Mesendoderm (in vitro differentiated cells): Measurements from ENCODE around the gene DDX18.
"Not testable (repeated sequence)": the region's sequence is repeated elsewhere in the genome, so short reads cannot be mapped to it uniquely, and the experiment has no call there.

Experiments used
- DNase-seq: peaks from one replicate; pipeline ENCODE4 v3.0.0; 2013
- H2AK5ac ChIP-seq: 2 replicates; pipeline ENCODE4 v1.6.1; 2013; ENCODE audit warnings: low read length, inconsistent platforms
- H2BK120ac ChIP-seq: 2 replicates; pipeline ENCODE4 v1.6.1; 2013; ENCODE audit warnings: low read depth, mild to moderate bottlenecking, low read length, moderate library complexity, mixed read lengths
- H2BK15ac ChIP-seq: replicated peaks from 2 replicates; pipeline ENCODE4 v1.6.1; 2013; ENCODE audit warnings: low read depth, mild to moderate bottlenecking, moderate library complexity
- H2BK5ac ChIP-seq: 2 replicates; pipeline ENCODE4 v1.6.1; 2013; ENCODE audit warnings: low read length, inconsistent platforms
- H3K18ac ChIP-seq: 2 replicates; pipeline ENCODE4 v1.6.1; 2013; ENCODE audit warnings: mild to moderate bottlenecking, low read length, mixed read lengths
- H3K23ac ChIP-seq: one replicate; pipeline ENCODE4 v1.6.1; 2013; ENCODE audit warnings: low read length
- H3K27ac ChIP-seq: 2 replicates; pipeline ENCODE4 v1.5.1; 2013; ENCODE audit warnings: low read depth, mild to moderate bottlenecking, inconsistent platforms, low read length, moderate library complexity
- H3K27me3 ChIP-seq: 2 replicates; pipeline ENCODE4 v1.6.1; 2013; ENCODE audit warnings: low read length, control low read depth, mild to moderate bottlenecking, inconsistent platforms; ENCODE audit not compliant: insufficient read depth, poor library complexity
- H3K36me3 ChIP-seq: 2 replicates; pipeline ENCODE4 v1.6.1; 2013; ENCODE audit warnings: low read length, inconsistent platforms; ENCODE audit not compliant: control insufficient read depth, insufficient read depth
- H3K4ac ChIP-seq: one replicate; pipeline ENCODE4 v1.6.1; 2013; ENCODE audit warnings: low read depth, mild to moderate bottlenecking, low read length, moderate library complexity
- H3K4me1 ChIP-seq: 2 replicates; pipeline ENCODE4 v1.6.1; 2013; ENCODE audit warnings: low read depth, low read length, inconsistent platforms; ENCODE audit not compliant: control insufficient read depth
- H3K4me2 ChIP-seq: 2 replicates; pipeline ENCODE4 v1.6.1; 2013; ENCODE audit warnings: low read length
- H3K4me3 ChIP-seq: 2 replicates; pipeline ENCODE4 v1.5.1; 2013; ENCODE audit warnings: mild to moderate bottlenecking, low read length
- H3K56ac ChIP-seq: one replicate; pipeline ENCODE4 v1.6.1; 2013; ENCODE audit warnings: low read length
- H3K79me1 ChIP-seq: 2 replicates; pipeline ENCODE4 v1.6.1; 2013; ENCODE audit warnings: low read length, inconsistent platforms
- H3K79me2 ChIP-seq: 2 replicates; pipeline ENCODE4 v1.6.1; 2013; ENCODE audit warnings: mild to moderate bottlenecking, low read length; ENCODE audit not compliant: control insufficient read depth, insufficient read depth
- H3K9ac ChIP-seq: 2 replicates; pipeline ENCODE4 v1.6.1; 2013; ENCODE audit warnings: low read length, inconsistent platforms
- H4K5ac ChIP-seq: one replicate; pipeline ENCODE4 v1.6.1; 2013; ENCODE audit warnings: low read length
- H4K8ac ChIP-seq: one replicate; pipeline ENCODE4 v1.6.1; 2013; ENCODE audit warnings: low read depth, mild to moderate bottlenecking, control low read depth, low read length, moderate library complexity
- WGBS: extraction: QIAGEN DNeasy Blood & Tissue Kit; methylation state at CpG from one replicate; pipeline ENCODE4 v1.1.7; 2013; ENCODE audit warnings: low lambda C conversion rate, missing lambda C conversion rate; ENCODE audit not compliant: insufficient coverage; ENCODE audit errors: extremely low coverage; 5-methylcytosine and 5-hydroxymethylcytosine counted together

Gene DDX18

DNA sequence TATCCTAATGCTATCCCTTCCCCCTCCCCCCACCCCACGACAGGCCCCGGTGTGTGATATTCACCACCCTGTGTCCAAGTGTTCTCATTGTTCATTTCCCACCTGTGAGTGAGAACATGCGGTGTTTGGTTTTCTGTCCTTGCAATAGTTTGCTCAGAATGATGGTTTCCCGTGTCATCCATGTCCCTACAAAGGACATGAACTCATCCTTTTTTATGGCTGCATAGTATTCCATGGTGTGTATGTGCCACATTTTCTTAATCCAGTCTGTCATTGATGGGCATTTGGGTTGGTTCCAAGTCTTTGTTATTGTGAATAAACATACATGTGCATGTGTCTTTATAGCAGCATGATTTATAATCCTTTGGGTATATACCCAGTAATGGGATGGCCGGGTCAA lies 13.0 kb downstream of the DDX18 start:
- H2AK5ac ChIP-seq, H3K4me3 ChIP-seq, H4K5ac ChIP-seq, H3K4me1 ChIP-seq, DNase-seq, H3K9ac ChIP-seq, H3K27ac ChIP-seq, H3K18ac ChIP-seq, H2BK5ac ChIP-seq, H3K79me2 ChIP-seq, H3K56ac ChIP-seq, H2BK15ac ChIP-seq, H4K8ac ChIP-seq, H2BK120ac ChIP-seq, H3K23ac ChIP-seq, H3K4me2 ChIP-seq, H3K27me3 ChIP-seq, H3K4ac ChIP-seq, H3K79me1 ChIP-seq: not testable (repeated sequence)
- no CpG with 5 or more reads among the region's 5 CpGs for WGBS
- peaks cover 24% of the 10 kb centered on the region for H3K36me3 ChIP-seq

DNA sequence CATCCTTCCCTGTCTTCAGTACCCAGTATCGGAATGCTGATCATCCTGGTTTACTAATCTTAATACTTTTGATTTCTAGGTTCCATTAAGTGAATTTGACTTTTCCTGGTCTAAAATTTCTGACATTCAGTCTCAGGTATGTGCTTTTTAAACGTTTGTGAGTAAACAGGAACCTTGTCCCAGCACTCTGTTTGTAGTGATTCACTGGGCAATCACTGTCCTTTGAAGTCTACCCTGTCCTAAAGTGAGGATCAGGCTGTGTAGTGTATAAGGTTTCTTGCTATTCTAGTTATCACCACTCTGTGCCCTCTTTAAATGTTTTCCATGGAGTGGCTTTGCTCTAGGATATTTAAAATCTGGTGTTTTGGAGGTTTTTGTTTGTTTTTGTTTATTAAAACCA lies 14.4 kb downstream of the DDX18 start:
- Histone ChIP-seq H3K79me2 (no peaks in the 10 kb centered on the region), H3K23ac (no peak overlapping the region), H3K9ac (no peak overlapping the region), H2BK5ac (no peak overlapping the region), H3K27me3 (no peaks in the 10 kb centered on the region), H4K5ac (no peak overlapping the region), H3K27ac (no peak overlapping the region), H3K18ac (no peak overlapping the region), H3K4ac (no peak overlapping the region), H3K56ac (no peak overlapping the region), H3K36me3 (peaks cover 22% of the 10 kb centered on the region), H2BK120ac (no peak overlapping the region), H4K8ac (no peak overlapping the region), H2AK5ac (no peak overlapping the region), H3K79me1 (no peaks in the 10 kb centered on the region), H3K4me1 (no peaks in the 10 kb centered on the region), H2BK15ac (no peak overlapping the region), H3K4me3 (no peak overlapping the region), H3K4me2 (no peak overlapping the region)
- DNase-seq: no peak
- no CpG with 5 or more reads among the region's 2 CpGs for WGBS

DNA sequence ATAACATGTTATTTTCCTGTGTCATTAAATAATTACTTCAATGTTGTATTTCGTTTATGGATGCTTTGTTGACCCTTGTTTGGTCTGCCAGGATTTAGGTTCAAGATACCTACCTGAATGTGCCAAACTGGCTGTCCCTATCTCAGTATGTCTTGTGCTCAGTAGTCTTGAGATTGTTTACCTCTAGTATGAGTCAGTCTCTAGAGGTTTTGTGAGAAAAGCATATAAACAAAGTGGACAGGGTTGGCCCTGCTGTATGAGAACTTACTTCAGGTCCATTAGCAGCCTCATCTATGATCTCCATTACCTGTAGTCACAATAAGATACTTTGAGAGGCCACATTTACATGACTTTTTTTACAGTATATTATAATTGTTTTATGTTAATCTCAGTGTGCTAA lies 17.8 kb downstream of the DDX18 start:
- Histone ChIP-seq H2BK120ac (no peak overlapping the region), H2BK5ac (no peak overlapping the region), H3K27me3 (no peaks in the 10 kb centered on the region), H3K79me2 (no peaks in the 10 kb centered on the region), H2AK5ac (no peak overlapping the region), H3K4me3 (no peak overlapping the region), H3K9ac (no peak overlapping the region), H3K36me3 (peaks cover 6% of the 10 kb centered on the region), H2BK15ac (no peak overlapping the region), H4K5ac (no peak overlapping the region), H3K27ac (no peak overlapping the region), H4K8ac (no peak overlapping the region), H3K79me1 (no peaks in the 10 kb centered on the region), H3K18ac (no peak overlapping the region), H3K56ac (no peak overlapping the region), H3K4me2 (no peak overlapping the region), H3K23ac (no peak overlapping the region), H3K4me1 (no peaks in the 10 kb centered on the region), H3K4ac (no peak overlapping the region)
- whole genome bisulfite sequencing: no CpG with 5 or more reads among the region's 1 CpG
- DNase-seq: no peak

DNA sequence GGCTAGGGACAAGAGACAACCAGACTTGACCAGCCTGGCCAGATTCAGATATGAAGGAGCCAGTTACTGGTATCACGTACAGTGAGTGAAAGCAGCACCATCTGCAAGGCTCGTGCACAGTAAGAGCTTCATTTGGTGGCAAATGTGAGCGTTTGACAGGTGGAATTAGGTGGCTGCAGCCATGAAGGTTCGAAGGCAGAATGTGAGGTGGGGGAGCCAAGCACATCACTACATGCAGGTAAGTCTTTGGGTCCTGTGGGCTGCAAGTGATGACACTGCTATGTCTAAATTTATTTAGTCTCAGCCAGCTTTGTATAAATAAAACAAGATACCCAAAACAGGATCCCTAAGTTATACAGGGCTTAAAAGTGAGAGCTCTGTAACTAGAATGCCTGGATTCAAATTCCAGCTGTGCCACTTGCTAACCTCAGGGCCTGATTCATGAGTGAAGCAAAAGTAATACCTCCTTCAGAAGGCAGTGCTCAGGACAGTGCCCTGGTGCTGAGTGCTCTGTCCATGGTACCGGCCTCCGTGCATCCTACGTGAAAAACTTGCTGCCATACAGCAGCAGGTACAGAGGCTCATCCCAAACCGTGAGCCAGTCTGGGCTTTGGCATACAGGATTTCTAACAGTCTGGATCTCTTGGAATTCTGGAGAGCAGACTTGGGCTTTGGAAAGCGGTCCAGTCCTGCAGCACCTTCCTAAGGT lies 18.6 kb downstream of the DDX18 start:
- Histone ChIP-seq H3K4ac (no peak overlapping the region), H2AK5ac (no peak overlapping the region), H3K4me1 (no peaks in the 10 kb centered on the region), H3K79me2 (no peaks in the 10 kb centered on the region), H3K4me3 (no peak overlapping the region), H3K9ac (no peak overlapping the region), H3K18ac (no peak overlapping the region), H3K27me3 (no peaks in the 10 kb centered on the region), H2BK120ac (no peak overlapping the region), H4K5ac (no peak overlapping the region), H3K27ac (no peak overlapping the region), H2BK15ac (no peak overlapping the region), H4K8ac (no peak overlapping the region), H2BK5ac (no peak overlapping the region), H3K56ac (no peak overlapping the region), H3K79me1 (no peaks in the 10 kb centered on the region), H3K36me3 (peaks cover 6% of the 10 kb centered on the region), H3K4me2 (no peak overlapping the region), H3K23ac (no peak overlapping the region)
- no CpG with 5 or more reads among the region's 9 CpGs for WGBS
- DNase-seq: peak; percentile 38

DNA sequence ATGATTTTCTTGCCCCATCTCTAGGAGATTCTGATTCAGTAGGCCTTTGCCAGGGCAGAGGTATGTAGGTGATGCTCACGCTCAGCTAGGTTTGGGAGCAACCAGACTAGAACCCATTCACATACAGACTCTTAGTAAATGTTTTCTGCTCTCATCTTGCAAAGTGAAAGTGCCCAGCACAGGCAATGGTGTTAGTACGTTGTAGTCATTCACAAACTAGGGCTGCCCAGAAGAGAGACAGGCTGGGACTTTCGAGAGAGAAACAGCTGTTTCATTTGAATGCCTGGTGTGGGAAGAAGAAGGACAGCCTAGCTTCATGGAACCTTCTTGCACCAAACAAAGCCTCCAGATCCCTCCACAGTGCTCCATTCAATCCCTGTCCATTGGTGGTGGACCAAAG lies 19.4 kb downstream of the DDX18 start:
- no CpG with 5 or more reads among the region's 3 CpGs for WGBS
- Histone ChIP-seq H2AK5ac (no peak overlapping the region), H3K4me3 (no peak overlapping the region), H3K79me2 (no peaks in the 10 kb centered on the region), H3K27ac (no peak overlapping the region), H3K4ac (no peak overlapping the region), H2BK15ac (no peak overlapping the region), H4K8ac (no peak overlapping the region), H3K79me1 (no peaks in the 10 kb centered on the region), H3K27me3 (no peaks in the 10 kb centered on the region), H3K23ac (no peak overlapping the region), H3K4me2 (no peak overlapping the region), H3K9ac (no peak overlapping the region), H3K36me3 (peaks cover 6% of the 10 kb centered on the region), H3K18ac (no peak overlapping the region), H4K5ac (no peak overlapping the region), H3K4me1 (no peaks in the 10 kb centered on the region), H2BK120ac (no peak overlapping the region), H2BK5ac (no peak overlapping the region), H3K56ac (no peak overlapping the region)
- DNase-seq: no peak

DNA sequence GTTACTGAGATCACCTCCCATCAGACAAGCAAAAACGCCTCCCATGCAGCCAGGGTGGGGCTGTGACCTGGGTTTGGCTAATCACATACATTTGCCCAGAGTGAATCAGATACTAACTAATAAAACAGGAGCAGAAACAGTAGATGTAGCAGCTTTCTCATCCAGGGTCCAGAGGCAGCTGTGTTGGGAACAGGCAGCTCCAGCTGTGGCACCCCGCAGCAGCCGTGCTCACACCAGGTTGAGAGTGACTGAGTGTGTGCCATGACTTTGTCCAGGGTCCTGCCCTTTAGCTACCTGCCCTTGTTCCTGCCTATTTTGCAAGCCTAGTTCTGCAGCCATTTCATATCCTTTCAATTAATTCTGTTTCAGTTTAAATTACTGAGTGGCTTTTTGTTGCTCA lies 20.5 kb downstream of the DDX18 start:
- DNase-seq: no peak
- Histone ChIP-seq H3K36me3 (peaks cover under 1% of the 10 kb centered on the region), H3K4me1 (no peaks in the 10 kb centered on the region), H2BK120ac (no peak overlapping the region), H3K18ac (no peak overlapping the region), H3K79me1 (no peaks in the 10 kb centered on the region), H3K27me3 (no peaks in the 10 kb centered on the region), H2BK15ac (no peak overlapping the region), H2BK5ac (no peak overlapping the region), H4K8ac (no peak overlapping the region), H3K4me3 (no peak overlapping the region), H3K4ac (no peak overlapping the region), H3K79me2 (no peaks in the 10 kb centered on the region), H3K23ac (no peak overlapping the region), H3K4me2 (no peak overlapping the region), H3K9ac (no peak overlapping the region), H3K27ac (no peak overlapping the region), H2AK5ac (no peak overlapping the region), H3K56ac (no peak overlapping the region), H4K5ac (no peak overlapping the region)
- no CpG with 5 or more reads among the region's 3 CpGs for WGBS
